K562 (cell line): ENCODE data around the gene ENTPD8. TPM values are rescaled to one million over a fixed set of nuclear protein-coding genes. Genes with fewer than 3 reads are reported as not detected.

Experiments
- ATAC-seq: fragments of 200-7000 bp; cut with Tn5 transposase; 3 replicates; pipeline ENCODE4 v1.9.1; 2020; ENCODE audit warnings: moderate library complexity
- BruUV-seq: library from RNA; stranded (reverse); fragments of 400-500 nt; replicated peaks from 2 replicates; lab custom pipeline; 2021; lab: Mats Ljungman, UMichigan
- CTCF ChIA-PET: fragments of 300-600 bp; formaldehyde crosslinking; extraction: SDS; loops from one replicate; lab custom pipeline; 2021; ENCODE audit warnings: low intra/inter-chr PET ratio; lab: Yijun Ruan, JAX
- POLR2A ChIA-PET: fragments of 300-600, 350-650 bp; sonication (Branson Sonifier 250); formaldehyde crosslinking; extraction: SDS; loops from one replicate; lab custom pipeline; 2021; ENCODE audit warnings: antibody characterized with exemption, inconsistent platforms; lab: Yijun Ruan, JAX
- DNase-seq, 4 experiments: peaks; one replicate each; pipeline versions ENCODE4 v3.0.0 to v3.0.0-alpha.2; 2011 to 2018; ENCODE audit warnings: low spot score in 3 of 4, mixed read lengths in 3 of 4; ENCODE audit errors: extremely low read depth in 1 of 4
- FAIRE-seq: peaks from 2 replicates; lab custom pipeline; 2011; peaks lifted over from hg19 to GRCh38; lab: Jason Lieb, UNC
- H2AFZ ChIP-seq: 2 replicates; pipeline ENCODE4 v1.6.0; 2011; ENCODE audit warnings: low read depth, low read length, control low read depth, inconsistent platforms
- H3K27ac ChIP-seq: fragments of 200-600 bp; 3 replicates; pipeline ENCODE4 v1.8.0; 2011; ENCODE audit warnings: low read depth, mild to moderate bottlenecking, control low read depth, inconsistent platforms, low read length, moderate library complexity, mixed read lengths; ENCODE audit errors: extremely low read depth
- H3K27me3 ChIP-seq, 2 experiments: fragments of 300-600 bp in 1 of 2; 2 replicates in 1 of 2; 3 replicates in 1 of 2; pipeline versions ENCODE4 v1.6.0 to v1.8.0; 2011; ENCODE audit warnings: inconsistent platforms in 2 of 2, low read length in 2 of 2, mild to moderate bottlenecking in 1 of 2, mixed read lengths in 1 of 2, moderate library complexity in 1 of 2; ENCODE audit not compliant: control insufficient read depth in 2 of 2, insufficient read depth in 2 of 2
- H3K36me3 ChIP-seq: fragments of 300-600 bp; 3 replicates; pipeline ENCODE4 v1.8.0; 2011; ENCODE audit warnings: mild to moderate bottlenecking, low read length, inconsistent platforms; ENCODE audit not compliant: control insufficient read depth, insufficient read depth
- H3K4me1 ChIP-seq, 2 experiments: fragments of 200-600 bp in 1 of 2; replicated peaks in 1 of 2; 2 replicates in 1 of 2; 3 replicates in 1 of 2; pipeline versions ENCODE4 v1.5.1 to v1.8.0; 2011; ENCODE audit warnings: inconsistent platforms in 2 of 2, low read length in 2 of 2, mild to moderate bottlenecking in 1 of 2, mixed read lengths in 1 of 2, moderate library complexity in 1 of 2; ENCODE audit not compliant: control insufficient read depth in 2 of 2, insufficient read depth in 2 of 2
- H3K4me2 ChIP-seq: 2 replicates; pipeline ENCODE4 v1.6.1; 2011; ENCODE audit warnings: low read length, control low read depth, inconsistent platforms, mixed read lengths; ENCODE audit not compliant: insufficient read depth
- H3K4me3 ChIP-seq: fragments of 200-600 bp; sonication (generic), shearing (Covaris generic); 2 replicates; pipeline ENCODE4 v1.5.1; 2016; ENCODE audit warnings: control low read depth, inconsistent platforms
- H3K79me2 ChIP-seq: fragments of 200-600 bp; 3 replicates; pipeline ENCODE4 v1.8.0; 2011; ENCODE audit warnings: low read length, inconsistent platforms; ENCODE audit not compliant: control insufficient read depth, insufficient read depth
- H3K9ac ChIP-seq, 2 experiments: 2 replicates each; pipeline versions ENCODE4 v1.6.0 to v1.6.1; 2011; ENCODE audit warnings: low read depth in 2 of 2, low read length in 2 of 2, control low read depth in 1 of 2, inconsistent platforms in 1 of 2, mild to moderate bottlenecking in 1 of 2, mixed read lengths in 1 of 2; ENCODE audit not compliant: insufficient read depth in 1 of 2
- H3K9me1 ChIP-seq: one replicate; pipeline ENCODE4 v1.6.0; 2011; ENCODE audit warnings: inconsistent platforms, mild to moderate bottlenecking, low read length, moderate library complexity; ENCODE audit not compliant: control insufficient read depth, insufficient read depth
- H3K9me3 ChIP-seq: replicated peaks from 2 replicates; pipeline ENCODE4 v1.5.1; 2011; ENCODE audit warnings: low read depth, low read length, inconsistent platforms; ENCODE audit not compliant: control insufficient read depth, insufficient read depth
- H4K20me1 ChIP-seq: replicated peaks from 2 replicates; pipeline ENCODE4 v1.6.1; 2011; ENCODE audit warnings: low read length, inconsistent platforms, mixed read lengths; ENCODE audit not compliant: control insufficient read depth, insufficient read depth
- ARID2 ChIP-seq: fragments of 450-650 bp; IDR thresholded peaks from 2 replicates; pipeline ENCODE4 v1.6.1; 2017; ENCODE audit warnings: antibody characterized with exemption, mild to moderate bottlenecking
- DLX4 ChIP-seq: fragments of 250-450 bp; sonication (Bioruptor Pico); IDR thresholded peaks from 2 replicates; pipeline ENCODE4 v1.6.1; 2021; ENCODE audit warnings: mild to moderate bottlenecking
- FOXA1 ChIP-seq: fragments of 450-650 bp; IDR thresholded peaks from 2 replicates; pipeline ENCODE4 v1.6.1; 2016; ENCODE audit warnings: mild to moderate bottlenecking, borderline replicate concordance
- MTA2 ChIP-seq: fragments of 450-650 bp; IDR thresholded peaks from 2 replicates; pipeline ENCODE4 v1.6.1; 2016; ENCODE audit warnings: low read depth
- MTA3 ChIP-seq: fragments of 450-650 bp; formaldehyde crosslinking; IDR thresholded peaks from 2 replicates; pipeline ENCODE4 v1.6.1; 2017; ENCODE audit warnings: mild to moderate bottlenecking, borderline replicate concordance
- NFE2 ChIP-seq: IDR thresholded peaks from 2 replicates; pipeline ENCODE4 v1.6.1; 2014; ENCODE audit warnings: antibody characterized with exemption, low read depth
- RUNX1 ChIP-seq: sonication (generic); IDR thresholded peaks from 2 replicates; pipeline ENCODE4 v1.6.1; 2016; ENCODE audit warnings: antibody characterized with exemption, low read depth
- SMARCC2 ChIP-seq: fragments of 450-650 bp; IDR thresholded peaks from 2 replicates; pipeline ENCODE4 v1.6.1; 2017; ENCODE audit warnings: antibody characterized with exemption, moderate library complexity, mild to moderate bottlenecking, low read depth
- TGIF2 ChIP-seq: sonication (generic); formaldehyde crosslinking; IDR thresholded peaks from 2 replicates; pipeline ENCODE4 v1.8.1; 2022; ENCODE audit warnings: mild to moderate bottlenecking, missing genetic modification reagents, moderate library complexity
- TOE1 ChIP-seq, 2 experiments: fragments of 450-650 bp in 1 of 2; sonication (generic) in 1 of 2; formaldehyde crosslinking in 1 of 2; IDR thresholded peaks; 2 replicates each; pipeline versions ENCODE4 v1.7.1 to v1.8.0; 2016 to 2022; ENCODE audit warnings: borderline replicate concordance in 2 of 2, mild to moderate bottlenecking in 2 of 2, antibody characterized with exemption in 1 of 2, inconsistent platforms in 1 of 2, low read depth in 1 of 2, missing genetic modification reagents in 1 of 2, moderate library complexity in 1 of 2
- ZNF143 ChIP-seq: sonication (generic); formaldehyde crosslinking; IDR thresholded peaks from 2 replicates; pipeline ENCODE4 v1.9.0; 2022; ENCODE audit warnings: mild to moderate bottlenecking, missing genetic modification reagents
- ZNF436 ChIP-seq: fragments of 250-450, 450-650 bp; sonication (Bioruptor Pico); formaldehyde crosslinking; IDR thresholded peaks from 2 replicates; pipeline ENCODE4 v1.7.0; 2020; ENCODE audit warnings: mild to moderate bottlenecking
- WGBS: fragments of 100-300 bp; shearing (Covaris generic); methylation state at CpG from one replicate; pipeline ENCODE4 v1.1.6; 2016; ENCODE audit warnings: low coverage, mixed read lengths; ENCODE audit not compliant: insufficient coverage; ENCODE audit errors: missing lambda C conversion rate; 5-methylcytosine and 5-hydroxymethylcytosine counted together
- in situ Hi-C: fragments of 300-500 bp; cut with MboI; formaldehyde crosslinking; loops from 4 replicates; pipeline ENCODE4 v1.15.0; 2018; ENCODE audit warnings: inconsistent platforms, mixed read lengths
- intact Hi-C: fragments of 100-400 bp; cut with micrococcal nuclease; formaldehyde crosslinking; loops from 2 replicates; pipeline ENCODE4 v1.14.2; 2022
- polyA plus RNA-seq, 8 experiments: library from polyadenylated mRNA; depleted of rRNA in 4 of 8; stranded (reverse) in 5 of 8; unstranded in 3 of 8; fragments of >200 nt; fragmentation: Nextera tagmentation in 2 of 8; fragmentation: Illumina TruSeq in 1 of 8; extraction: Ambion mirVana in 2 of 8; extraction: Trizol in 1 of 8; gene quantifications; 2 replicates each; pipeline versions ENCODE4 v1.2.1 to v1.2.3, GENCODE V29; 2011 to 2014; ENCODE audit warnings: inconsistent platforms in 1 of 8, missing spikeins in 1 of 8
- total RNA-seq, 7 experiments: library from RNA; depleted of rRNA in 6 of 7; stranded (reverse); fragments of >200 nt in 6 of 7; fragmentation: Illumina TruSeq in 2 of 7; extraction: Trizol in 2 of 7; gene quantifications; 2 replicates each; pipeline versions ENCODE4 v1.2.1 to v1.2.3, GENCODE V29; 2011 to 2021; ENCODE audit warnings: low replicate concordance in 1 of 7
- TF ChIP-seq, protein P1 (sequence below): sonication (generic); formaldehyde crosslinking; IDR thresholded peaks from 2 replicates; pipeline ENCODE4 v1.8.0; 2022; ENCODE audit warnings: mild to moderate bottlenecking, missing genetic modification reagents

Gene ENTPD8
- total and polyA plus RNA-seq, 9 of the 15 experiments (the other 6 are each of a cell fraction or from before 2014, with no cell fraction given) = 0.06 to 0.27 (median 0.19) TPM; not detected in 5

DNA sequence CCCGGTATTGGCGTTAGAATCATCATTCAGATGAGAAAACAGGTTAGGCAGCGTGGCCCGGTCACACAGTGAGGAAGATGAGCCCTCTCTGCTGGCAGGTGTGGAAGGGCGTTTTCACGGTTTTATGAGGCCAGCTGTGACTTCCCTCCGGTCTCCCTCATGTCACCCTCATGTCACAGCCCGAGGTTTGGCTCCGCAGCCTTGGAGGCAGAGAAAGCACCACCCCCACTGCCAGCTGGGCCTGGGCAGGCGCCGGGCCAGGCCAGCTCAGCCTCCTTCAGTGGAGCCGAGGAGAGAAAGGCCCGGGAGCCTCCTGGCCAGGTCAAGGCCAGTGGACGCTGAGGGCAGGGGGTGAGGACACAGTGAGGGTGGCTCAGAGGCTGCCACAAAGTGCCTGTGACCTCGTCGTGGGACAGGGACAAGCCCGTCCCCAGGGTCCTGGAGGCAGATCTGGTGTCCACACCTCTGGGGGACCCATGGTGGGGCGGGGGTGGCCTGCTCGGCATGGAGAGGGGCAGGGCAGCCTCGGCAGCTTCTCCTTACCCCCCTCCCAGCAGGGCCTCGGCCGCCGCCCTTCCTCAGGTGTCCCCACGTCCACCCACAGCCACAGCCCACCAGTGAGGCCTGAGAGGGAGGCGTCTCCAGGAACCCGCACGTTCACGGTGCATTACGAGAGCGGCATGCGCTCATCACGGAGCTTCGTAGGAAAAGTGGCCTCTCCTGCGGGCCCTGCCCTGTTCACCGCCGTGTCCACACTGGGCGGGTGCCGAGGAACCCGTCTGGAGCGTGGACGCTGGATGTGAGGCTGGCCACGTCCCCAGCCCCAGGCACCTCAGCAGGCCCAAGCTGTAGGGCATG is 50.4 kb downstream of the ENTPD8 start:
- no TSS peak for BruUV-seq
- ATAC-seq (no peak), FAIRE-seq (no peak), DNase-seq (no peak)
- Histone ChIP-seq H3K27me3 (no peaks in the 10 kb centered on the region), H3K9me1 (no peaks in the 10 kb centered on the region), H2AFZ (no peak overlapping the region), H3K79me2 (no peaks in the 10 kb centered on the region), H3K36me3 (0 out of 3 replicates have a peak, but pooled peaks cover 2% of the 10 kb centered on the region), H3K27ac (no peak overlapping the region), H3K4me1 (peaks cover 0 to 64% of the 10 kb centered on the region in 2 experiments; a peak in 2 of 5 replicates), H3K4me3 (no peak overlapping the region), H3K9me3 (no peaks in the 10 kb centered on the region), H4K20me1 (no peaks in the 10 kb centered on the region), H3K4me2 (no peak overlapping the region), H3K9ac (no peak overlapping the region; a peak in 1 of 4 replicates)
- 80% methylated on average over 31 of the region's 42 CpGs for WGBS
- ChIA-PET CTCF (no interaction called here), POLR2A (no interaction called here)
- intact Hi-C loops (no loop called here), in situ Hi-C loops (no loop called here)
- no peak for TF ChIP-seq RUNX1
- TF ChIP-seq FOXA1 = no peak
- TF ChIP-seq ZNF143 (CRISPR knock-in tag) = no peak
- no peak for TF ChIP-seq TOE1 (IDR thresholded peaks at IDR 0.05; ENCODE audit: borderline replicate concordance)
- no peak for TF ChIP-seq TOE1 (CRISPR knock-in tag; IDR thresholded peaks at IDR 0.05; ENCODE audit: borderline replicate concordance, low read depth)
- no peak for TF ChIP-seq MTA2
- TF ChIP-seq, protein P1, sequence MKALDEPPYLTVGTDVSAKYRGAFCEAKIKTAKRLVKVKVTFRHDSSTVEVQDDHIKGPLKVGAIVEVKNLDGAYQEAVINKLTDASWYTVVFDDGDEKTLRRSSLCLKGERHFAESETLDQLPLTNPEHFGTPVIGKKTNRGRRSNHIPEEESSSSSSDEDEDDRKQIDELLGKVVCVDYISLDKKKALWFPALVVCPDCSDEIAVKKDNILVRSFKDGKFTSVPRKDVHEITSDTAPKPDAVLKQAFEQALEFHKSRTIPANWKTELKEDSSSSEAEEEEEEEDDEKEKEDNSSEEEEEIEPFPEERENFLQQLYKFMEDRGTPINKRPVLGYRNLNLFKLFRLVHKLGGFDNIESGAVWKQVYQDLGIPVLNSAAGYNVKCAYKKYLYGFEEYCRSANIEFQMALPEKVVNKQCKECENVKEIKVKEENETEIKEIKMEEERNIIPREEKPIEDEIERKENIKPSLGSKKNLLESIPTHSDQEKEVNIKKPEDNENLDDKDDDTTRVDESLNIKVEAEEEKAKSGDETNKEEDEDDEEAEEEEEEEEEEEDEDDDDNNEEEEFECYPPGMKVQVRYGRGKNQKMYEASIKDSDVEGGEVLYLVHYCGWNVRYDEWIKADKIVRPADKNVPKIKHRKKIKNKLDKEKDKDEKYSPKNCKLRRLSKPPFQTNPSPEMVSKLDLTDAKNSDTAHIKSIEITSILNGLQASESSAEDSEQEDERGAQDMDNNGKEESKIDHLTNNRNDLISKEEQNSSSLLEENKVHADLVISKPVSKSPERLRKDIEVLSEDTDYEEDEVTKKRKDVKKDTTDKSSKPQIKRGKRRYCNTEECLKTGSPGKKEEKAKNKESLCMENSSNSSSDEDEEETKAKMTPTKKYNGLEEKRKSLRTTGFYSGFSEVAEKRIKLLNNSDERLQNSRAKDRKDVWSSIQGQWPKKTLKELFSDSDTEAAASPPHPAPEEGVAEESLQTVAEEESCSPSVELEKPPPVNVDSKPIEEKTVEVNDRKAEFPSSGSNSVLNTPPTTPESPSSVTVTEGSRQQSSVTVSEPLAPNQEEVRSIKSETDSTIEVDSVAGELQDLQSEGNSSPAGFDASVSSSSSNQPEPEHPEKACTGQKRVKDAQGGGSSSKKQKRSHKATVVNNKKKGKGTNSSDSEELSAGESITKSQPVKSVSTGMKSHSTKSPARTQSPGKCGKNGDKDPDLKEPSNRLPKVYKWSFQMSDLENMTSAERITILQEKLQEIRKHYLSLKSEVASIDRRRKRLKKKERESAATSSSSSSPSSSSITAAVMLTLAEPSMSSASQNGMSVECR = no peak
- no peak for TF ChIP-seq MTA3
- no peak for TF ChIP-seq SMARCC2
- TF ChIP-seq TGIF2 = no peak
- no peak for TF ChIP-seq ZNF436 (CRISPR knock-in tag)
- TF ChIP-seq DLX4 (CRISPR knock-in tag) = no peak
- TF ChIP-seq NFE2 = no peak
- no peak for TF ChIP-seq ARID2
